ENCODE results near the gene TIMP2.
"Not testable (repeated sequence)": the region's sequence is repeated elsewhere in the genome, so short reads cannot be mapped to it uniquely, and the experiment has no call there.

The TIMP2 gene

DNA sequence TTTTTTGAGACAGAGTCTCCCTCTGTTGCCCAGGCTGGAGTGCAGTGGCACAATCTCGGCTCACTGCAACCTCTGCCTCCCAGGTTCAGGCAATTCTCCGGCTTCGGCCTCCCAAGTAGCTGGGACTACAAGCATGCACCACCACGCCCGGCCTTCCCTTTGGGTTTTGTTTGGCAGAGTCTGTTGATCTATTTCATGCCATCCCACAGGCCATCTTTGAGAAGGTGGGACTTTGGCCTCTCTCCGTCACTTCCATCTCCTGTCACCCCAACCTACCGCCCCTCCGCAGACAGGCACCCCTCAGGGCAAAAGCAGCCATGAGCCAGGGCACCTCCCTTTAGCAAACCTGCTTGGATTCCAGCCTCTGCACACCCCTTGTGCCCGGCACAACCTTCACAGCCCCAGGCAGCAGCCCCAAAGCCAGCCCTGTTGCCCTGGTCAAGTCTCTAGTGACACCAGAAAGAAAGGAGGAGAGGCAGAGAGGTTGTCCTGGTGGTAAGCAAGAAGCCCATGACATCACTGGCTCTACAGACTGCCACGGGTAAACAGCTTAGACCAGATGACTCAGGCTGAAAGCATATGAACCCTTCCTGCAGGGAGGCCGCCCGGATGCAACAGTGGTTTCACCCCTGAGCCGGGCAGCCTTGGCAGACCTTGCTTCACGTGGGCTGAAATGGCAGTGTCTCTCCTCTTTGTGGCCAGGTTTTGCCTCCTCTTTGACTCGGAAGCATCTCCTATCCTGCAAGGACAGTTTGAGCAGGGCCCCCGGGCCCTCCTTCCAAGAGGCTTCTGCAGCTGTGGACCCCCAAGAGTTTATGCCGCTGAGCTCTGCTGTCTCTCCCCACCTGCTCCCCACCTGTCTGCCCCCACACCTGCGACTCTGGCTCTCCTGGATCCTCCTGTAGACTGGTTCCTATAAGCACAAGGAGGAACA lies 8.1 kb upstream of the TIMP2 start:
- no peak for DNase-seq (ENCODE audit: low read depth)

DNA sequence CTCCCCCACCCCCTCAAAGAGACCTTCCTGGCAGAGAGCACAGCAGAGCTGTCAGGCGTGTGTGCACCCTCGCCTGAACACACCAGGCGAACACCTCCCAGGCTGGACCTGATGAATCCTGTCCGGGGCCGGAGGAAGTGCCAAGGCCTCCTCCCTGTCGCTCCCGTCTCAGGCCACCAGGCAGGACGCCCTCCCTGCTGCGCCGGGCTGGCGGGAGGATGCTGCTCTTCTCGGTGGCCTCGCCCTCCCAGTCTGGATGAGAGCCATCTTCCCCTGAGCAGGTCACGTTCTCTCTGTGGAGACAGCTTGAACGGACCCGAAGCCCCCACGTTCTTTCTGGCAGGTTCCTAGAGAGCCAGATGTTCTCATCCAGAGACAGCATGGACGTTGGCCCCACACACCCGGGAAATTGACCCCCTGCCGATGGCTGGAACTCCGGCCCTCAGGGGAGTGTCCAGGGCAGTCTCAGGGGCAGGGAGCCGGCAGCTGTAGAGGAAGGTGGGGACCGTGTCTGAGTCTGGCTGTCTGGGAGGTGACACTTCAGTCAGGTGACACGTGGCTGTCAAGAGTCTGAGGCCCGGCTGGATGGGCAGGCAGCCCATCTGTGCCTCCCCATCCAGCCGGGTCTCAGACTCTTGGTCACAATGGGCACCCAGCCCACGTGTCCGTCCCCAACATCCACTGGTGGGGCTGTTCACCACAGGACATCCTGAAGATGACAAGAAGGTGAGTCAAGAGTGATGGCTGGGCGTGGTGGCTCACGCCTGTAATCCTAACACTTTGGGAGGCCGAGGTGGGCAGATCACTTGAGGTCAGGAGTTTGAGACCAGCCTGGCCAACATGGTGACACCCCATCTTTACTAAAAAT lies 5.0 kb upstream of the TIMP2 start:
- no peak for DNase-seq (ENCODE audit: low read depth)

DNA sequence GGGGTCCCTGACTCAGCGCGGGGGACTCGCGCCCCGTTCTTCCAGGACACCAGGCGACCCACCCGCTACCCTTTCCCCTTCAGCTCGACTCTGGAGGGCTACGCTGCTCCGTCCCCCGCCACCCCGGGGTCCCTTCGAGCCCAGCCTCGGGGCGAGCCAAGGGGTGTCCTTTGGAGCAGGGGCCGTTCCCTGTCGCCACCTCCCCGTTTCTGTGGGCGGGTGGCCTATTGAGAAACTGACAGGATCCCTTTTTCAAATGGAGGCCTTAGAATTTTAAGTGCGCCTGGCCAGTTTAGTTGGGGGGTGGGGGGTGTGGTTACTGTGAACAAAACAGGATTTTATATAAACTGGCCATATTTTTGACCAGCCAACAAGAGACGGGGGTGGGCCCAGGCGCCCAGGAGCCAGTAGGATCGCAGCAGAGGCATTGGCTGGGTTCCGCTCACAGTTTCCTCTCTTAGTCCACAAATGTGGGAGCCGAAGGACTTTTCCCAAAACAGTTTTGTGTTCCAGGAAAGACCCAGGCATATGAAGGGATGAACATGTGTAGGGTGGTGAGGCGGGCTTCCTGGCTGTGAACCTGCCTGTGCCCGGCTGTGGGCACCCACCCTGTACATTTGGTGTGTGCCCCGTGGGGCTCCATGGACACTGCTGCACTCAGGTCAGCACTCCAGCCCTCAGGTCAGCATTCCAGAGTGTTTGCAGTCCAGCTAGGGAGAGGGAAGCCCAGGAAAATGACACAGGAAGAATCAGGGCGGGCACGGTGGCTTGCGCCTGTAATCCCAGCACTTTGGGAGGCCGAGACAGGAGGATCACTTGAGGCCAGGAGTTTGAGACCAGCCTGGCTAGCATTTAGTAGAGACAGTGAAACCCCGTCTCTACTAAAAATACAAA lies 722 bp upstream of the TIMP2 start:
- no peak for DNase-seq (ENCODE audit: low read depth)

DNA sequence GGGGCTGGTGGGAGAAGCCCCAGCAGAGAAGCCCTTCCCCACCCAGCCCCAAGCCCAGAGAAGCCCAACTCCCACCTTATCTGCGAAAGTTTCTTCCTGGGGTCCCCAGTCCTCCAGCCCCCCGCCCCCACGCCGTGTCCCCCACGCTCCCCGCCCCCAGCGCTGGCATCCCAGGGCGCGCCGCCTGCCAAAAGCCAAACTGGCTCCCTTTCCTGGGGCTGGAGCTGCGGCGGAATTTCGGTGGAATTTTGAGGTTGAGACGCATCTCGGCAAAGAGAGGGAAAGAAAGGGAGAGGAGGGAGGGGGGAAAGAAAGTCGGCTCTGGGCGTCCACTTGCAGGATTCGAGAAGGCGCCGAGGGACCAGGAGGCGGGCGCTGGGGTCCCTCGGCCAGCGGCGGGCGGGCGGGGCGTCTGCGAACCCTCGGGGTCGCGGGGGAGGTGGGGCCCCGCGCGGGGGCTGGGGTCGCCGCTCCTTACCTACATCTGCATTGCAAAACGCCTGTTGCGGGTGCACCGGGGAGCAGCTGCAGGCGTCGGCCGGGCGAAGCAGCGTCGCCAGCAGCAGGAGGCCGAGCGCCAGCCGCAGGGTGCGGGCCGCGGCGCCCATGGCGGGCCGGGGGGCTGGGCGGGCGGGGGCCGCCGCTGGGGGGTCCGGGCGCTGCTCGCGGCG lies 571 bp downstream of the TIMP2 start:
- no peak for DNase-seq (ENCODE audit: low read depth)

DNA sequence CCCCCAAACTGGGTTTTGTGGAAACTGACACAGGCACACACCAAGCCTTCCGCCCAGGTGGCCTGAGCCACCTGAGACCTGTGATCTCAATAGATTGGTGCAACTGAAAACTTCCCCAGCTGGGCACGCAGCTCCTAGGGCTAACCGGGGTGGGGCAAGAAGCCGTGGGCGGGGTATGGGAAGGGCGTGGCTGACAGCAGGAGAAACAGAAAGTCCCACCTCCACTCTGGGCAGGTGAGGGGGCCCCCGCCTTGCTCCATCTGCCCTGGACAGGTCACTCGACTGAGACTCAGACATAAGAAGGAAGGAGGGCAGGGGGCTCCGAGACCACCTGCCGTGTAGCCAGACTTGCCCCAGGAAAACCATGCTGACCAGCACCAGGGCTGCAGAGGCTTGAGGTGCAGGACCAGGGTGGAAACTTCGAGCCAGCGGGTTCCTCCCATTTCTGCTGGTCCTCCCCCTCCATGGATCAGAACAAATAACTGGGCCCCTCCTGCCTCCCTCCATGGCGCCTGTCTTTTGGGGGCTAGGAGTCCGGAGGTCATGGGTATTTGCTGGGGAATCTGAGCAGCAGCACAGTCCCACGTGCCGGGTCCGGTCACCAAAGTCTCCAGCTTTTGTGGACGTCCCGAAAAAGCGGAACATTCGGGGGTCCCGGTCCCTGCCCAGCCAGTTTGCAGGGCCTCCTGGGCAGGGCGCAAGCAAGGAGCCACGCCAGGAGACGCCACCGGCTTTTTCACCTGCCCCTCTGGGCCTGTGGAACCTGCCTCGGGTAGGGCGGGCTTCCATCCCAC lies 1.3 kb downstream of the TIMP2 start:
- peak; percentile 31 for DNase-seq (ENCODE audit: low read depth)

DNA sequence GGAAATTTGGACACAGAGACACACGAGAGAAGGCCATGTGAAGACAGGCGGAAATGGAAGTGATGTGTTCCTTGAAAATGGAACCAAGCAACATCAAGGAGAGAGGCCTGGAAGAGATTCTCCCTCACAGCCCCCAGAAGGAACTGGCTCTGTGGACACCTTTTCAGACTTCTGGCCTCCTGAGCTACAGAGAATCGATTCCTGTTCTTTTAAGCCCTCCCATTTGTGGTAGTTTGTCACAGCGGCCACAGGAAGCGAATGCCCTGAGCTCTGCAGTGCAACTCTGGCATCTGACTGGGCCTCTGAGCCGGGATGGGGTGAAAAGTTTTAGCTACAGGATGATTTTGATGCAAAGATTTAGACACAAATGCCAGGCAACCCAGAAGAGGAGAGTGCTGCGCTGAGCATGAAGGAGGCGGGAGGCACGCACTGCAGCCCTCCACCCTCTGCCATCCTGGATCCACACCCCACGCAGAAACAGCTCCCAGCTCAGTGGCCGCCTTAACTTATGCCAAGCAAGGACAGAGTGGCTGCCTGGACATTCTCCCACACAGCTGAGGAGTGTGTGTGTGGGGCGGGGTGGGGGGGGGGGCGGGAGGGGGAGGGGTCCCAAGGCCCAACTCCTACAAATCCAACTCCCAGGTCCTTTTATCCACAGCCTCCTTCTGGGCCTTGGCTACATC lies 2.2 kb downstream of the TIMP2 start:
- DNase-seq (ENCODE audit: low read depth): no peak

DNA sequence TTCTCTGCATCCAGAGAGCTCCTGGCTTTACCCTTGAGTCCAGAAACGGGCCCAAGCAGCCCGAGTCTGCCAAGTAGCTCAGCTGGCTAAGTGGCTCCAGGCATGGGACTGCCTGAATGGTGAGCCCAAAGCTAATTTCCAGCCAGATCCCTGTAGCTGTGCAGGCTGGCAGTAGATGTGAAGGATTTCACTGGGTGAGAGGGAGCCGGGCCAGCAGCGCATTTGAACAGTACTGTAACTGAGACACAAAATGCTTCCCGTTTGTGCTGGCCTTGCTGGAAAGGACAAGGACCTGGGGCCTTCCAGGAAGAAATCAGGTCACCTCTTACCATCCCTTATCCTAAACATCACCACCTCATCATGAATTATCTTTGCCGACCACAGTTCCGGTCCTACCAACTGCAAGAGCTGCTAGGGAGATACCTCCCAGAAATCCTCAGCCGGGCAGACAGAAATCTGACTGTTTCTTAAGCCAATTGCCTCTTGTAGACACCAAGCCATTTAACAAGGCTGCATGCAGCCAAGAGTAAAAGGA lies 3.7 kb downstream of the TIMP2 start:
- no peak for DNase-seq (ENCODE audit: low read depth)

DNA sequence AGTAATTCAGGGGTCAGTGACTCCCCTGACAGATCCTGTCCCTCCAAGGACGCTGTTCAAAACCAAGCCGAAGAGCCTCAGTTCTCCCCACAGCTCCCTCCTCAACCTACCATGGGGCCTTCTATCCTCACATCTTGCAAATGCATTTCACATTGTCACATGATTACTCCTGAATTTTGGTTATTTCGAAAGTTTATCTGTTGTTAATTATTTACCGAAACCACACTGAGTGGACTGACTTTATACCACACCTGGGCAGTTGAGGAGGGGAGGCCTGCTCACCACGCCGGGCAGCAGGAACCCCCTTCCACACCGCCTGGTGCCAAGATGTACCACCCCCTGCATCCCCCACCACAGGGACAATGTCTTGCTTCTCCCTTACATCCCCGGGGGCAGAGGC lies 4.7 kb downstream of the TIMP2 start:
- DNase-seq (ENCODE audit: low read depth): no peak

DNA sequence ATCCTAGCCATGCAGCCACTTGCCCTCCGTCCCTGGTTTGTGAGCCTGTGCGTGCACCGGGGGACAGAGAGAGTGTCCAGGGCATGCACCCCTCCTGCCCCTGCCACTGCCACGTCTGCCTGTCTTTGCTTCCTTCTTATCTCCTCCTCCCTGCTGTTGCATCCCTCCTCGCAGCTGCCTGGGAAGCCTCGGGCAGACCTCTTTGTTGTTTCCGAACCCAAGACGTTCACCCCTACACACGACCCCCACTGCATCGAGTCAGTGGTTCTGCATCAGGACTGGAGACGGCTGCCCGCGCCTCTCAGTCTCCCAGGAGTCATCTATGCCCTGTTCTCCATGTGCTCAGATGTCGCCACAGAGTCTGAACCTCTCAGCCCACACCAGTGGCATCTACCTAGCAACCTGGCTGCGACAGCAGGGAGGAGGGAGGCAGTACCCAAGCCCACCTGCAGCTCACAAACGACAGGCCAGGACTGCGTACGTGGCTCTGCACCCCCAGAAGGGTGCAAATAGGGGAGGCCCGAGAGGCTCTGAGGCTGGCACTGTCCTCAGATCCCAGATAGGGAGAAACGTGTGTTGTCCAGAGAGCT lies 5.2 kb downstream of the TIMP2 start:
- DNase-seq (ENCODE audit: low read depth): no peak

DNA sequence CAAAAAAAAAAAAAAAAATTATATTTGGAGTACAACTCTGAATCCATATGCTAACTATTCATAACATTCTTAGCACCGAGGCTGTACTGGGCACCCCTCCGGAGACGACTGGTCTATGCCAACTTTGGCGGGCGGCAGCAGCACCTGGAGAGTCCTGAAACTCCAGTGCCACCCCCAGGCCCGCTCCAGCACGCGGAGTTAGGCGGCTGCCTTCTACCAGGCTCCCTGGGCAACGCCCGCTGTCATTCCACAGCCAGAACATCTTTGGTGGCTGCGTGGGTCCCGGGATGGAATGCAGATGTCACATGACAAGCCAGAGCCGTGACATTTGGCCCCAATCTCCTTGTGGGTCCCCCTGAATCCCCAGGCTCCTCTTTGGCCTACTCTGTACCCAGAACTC lies 6.2 kb downstream of the TIMP2 start:
- DNase-seq (ENCODE audit: low read depth): no peak

DNA sequence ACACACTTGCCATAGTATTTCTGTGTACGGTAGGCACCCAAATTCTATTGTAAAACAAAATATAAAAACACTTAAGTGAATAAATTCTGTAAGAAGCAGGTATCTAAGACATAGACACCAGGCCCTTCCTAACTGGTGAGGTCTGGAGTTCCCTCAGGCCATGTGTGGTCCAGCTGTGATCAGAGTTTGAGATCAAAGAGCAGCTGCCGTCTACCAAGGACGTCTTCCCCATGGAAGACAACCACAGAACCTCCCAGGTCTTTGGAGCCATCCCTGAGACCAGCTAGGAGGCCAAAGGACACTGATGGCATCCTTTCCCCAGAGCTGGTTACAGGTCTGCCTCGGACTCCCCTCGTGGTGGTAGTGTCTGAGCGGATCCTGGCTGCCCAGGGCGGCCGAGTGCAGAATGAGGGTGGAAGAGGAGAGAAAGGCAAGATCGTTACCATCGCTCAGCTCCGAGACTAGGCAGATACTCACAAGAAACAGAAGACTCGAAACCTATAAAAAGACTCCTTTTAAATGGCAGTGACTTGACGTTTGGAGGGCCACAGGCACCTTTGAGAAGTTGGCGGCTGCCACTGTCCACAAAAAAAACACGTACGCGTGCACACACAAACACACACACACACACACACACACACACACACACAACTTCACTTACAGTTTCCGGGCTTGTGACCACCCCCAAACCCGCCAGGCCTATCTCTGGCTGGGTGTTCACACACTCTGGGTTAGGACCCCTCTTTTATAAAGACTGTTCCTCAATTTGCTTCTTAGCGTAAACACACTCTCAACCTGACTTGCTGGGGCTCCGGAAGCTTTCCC lies 7.5 kb downstream of the TIMP2 start:
- DNase-seq (ENCODE audit: low read depth): no peak

DNA sequence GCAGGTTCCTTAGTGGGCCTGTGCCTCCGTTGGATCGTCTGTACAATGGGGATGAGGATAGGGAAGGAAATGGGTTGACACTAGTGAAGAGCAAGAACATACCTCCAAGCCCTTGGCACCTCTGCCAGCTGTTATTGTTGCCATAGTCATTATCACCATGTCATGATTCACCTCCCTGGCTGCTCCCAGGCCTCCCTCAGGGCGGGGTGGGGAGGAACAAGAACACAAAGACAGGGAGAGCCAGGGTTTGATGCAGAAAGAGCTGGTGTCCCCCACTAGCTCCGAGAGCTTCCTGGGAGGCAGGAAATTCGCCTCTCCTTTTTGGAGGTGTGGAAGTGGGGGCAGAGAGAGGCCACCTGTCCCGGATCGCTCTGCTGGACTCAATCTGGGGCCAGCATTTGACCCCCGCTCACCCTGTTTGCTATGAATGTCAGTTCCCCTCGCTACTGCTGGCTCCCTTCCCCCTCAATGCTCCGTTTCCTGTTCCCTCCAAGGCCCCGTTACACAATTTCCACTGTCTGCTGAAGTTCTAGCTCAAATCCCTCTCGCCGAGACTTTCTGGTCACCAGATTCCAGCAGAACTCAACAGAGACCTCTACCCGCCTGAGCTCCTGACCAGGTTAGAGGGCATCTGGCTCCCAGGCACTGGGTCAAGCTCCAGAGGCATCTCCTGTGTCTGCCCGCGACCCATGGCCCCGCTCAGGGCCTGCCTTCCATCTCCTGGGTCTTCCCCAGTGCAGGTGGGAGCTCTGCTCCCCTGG lies 9.1 kb downstream of the TIMP2 start:
- DNase-seq (ENCODE audit: low read depth): no peak

DNA sequence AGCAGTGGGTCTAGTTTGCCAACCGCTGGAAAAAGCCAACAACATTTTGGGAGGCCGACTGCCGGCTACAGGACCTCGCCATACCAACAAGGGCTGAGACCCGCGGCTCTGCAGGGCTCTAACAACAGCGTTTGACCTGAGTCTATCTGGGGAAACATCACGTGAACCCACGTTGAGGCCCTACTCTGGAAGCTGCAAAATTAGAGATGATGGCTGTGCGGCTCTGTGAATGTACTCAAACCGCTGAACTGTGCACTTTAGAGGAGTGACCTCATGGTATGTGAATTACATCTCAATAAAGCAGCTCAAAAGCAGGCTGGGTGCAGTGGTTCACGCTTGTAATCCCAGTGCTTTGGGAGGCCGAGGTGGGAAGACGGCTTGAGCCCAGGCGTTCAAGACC lies 12.1 kb downstream of the TIMP2 start:
- DNase-seq (ENCODE audit: low read depth): no peak

DNA sequence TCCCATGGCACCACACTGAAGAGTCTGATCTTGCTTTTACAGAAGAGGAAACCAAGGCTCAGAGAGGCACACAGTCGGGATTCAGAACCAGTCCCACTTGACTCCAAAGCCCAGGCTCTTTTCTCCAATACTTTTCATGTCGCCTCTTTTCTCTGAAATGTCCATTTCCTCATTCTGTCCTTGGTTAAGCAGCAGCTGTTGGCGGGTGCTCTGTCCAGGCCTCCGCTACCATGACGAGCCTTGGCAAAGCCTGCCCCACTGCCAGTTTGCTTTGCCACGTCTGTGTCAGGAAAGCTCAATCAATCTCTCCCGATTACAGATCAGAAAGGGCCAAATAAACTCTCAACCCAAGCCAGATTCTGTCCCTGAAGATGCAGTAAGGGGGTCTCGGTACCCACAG lies 13.1 kb downstream of the TIMP2 start:
- no peak for DNase-seq (ENCODE audit: low read depth)

DNA sequence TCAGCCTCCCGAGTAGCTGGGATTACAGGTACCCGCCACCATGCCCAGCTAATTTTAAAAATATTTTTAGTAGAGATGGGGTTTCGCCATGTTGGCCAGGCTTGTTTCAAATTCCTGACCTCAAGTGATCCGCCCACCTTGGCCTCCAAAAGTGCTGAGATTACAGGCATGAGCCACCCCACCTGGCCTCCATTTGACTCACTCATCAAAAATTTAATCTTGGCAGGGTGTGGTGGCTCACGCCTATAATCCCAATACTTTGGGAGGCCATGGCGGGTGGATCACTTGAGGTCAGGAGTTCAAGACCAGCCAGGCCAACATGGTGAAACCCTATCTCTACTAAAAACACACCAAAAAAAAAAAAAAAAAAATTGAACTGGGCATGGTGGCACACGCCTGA lies 13.6 kb downstream of the TIMP2 start:
- DNase-seq (ENCODE audit: low read depth): not testable (repeated sequence)

DNA sequence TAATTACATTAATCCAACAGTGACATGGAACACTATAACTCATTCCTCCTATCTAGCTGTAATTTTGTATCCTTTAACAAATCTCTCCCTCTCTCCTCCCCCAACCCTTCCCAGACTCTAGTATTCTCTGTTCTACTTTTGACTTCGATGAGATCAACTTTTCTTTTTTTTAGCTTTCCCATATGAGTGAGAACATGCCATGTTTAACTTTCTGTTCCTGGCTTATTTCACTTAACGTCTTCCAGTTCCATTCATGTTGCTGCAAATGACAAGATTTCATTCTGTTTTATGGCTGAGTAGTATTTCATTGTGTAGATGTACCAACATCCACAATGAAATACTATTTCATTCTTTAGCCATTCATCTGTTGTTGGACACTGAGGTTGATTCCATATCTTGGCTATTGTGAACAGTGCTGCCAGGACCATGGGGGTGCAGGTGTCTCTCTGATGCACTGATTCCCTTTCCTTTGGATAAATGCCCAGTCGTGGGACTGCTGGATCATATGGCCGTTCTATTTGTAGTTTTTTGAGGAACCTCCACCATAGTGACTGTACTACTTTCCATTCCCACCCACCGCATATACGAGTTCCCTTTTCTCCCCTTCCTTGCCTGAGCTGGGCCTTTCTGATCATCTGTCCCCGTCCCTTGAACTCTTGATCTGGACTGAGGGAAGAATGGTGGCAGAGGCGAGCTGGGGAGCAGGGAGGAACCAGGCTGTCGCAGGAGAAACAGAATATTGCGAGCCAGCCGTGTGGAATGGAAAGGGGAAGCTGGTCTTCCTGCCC lies 14.5 kb downstream of the TIMP2 start:
- DNase-seq (ENCODE audit: low read depth): no peak

DNA sequence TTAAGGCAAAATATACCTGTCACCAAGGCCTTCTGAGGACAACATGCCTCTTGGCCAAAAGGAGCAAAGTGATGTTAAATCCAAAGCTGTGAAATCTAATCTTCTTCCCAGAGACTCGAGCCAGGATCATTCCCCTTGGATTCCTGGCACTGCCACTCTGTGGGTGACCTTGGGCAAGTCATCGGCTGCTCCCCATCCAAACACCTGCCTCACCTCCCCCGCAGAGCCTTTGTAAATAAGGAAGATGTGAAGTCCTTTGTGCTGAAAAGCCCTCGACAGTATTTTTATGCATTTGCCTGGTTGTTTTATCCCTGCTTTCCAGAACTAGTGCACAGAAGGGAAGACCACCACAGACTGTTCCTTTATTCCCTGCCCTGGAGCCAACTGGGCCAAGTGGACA lies 16.8 kb downstream of the TIMP2 start:
- DNase-seq (ENCODE audit: low read depth): no peak
